ENCODE measurements around the gene PCDHB8. TPM values are rescaled to one million over a fixed set of nuclear protein-coding genes. Genes with fewer than 3 reads are reported as not detected.
"Not testable (repeated sequence)": the region's sequence is repeated elsewhere in the genome, so short reads cannot be mapped to it uniquely, and the experiment has no call there.

PCDHB8 gene
- polyA plus RNA-seq, 1 donor (not counting 4 experiments of a cell fraction or from before 2014, with no cell fraction given): not detected

GRCh38 chr5:141135718-141136266 lies 41.8 kb upstream of the PCDHB8 start:
- H3K9ac ChIP-seq (ENCODE audit: control insufficient read depth, extremely low read depth, insufficient read depth, low read length): no peak overlapping the region
- no peaks in the 10 kb centered on the region for H3K4me1 ChIP-seq (ENCODE audit: control insufficient read depth, extremely low read depth, insufficient read depth, low read length)
- dilution Hi-C loops (cut with MboI; ENCODE audit: extremely low pct_ligation_motif_present, low sequenced_read_pairs): no loop called here
- no peak overlapping the region for H2AFZ ChIP-seq (ENCODE audit: control insufficient read depth, low read length)
- H3K36me3 ChIP-seq (ENCODE audit: control insufficient read depth in 2 of 2, extremely low read depth in 1 of 2, insufficient read depth in 2 of 2, low read length in 2 of 2): no peaks in the 10 kb centered on the region
- TF ChIP-seq, protein P1, sequence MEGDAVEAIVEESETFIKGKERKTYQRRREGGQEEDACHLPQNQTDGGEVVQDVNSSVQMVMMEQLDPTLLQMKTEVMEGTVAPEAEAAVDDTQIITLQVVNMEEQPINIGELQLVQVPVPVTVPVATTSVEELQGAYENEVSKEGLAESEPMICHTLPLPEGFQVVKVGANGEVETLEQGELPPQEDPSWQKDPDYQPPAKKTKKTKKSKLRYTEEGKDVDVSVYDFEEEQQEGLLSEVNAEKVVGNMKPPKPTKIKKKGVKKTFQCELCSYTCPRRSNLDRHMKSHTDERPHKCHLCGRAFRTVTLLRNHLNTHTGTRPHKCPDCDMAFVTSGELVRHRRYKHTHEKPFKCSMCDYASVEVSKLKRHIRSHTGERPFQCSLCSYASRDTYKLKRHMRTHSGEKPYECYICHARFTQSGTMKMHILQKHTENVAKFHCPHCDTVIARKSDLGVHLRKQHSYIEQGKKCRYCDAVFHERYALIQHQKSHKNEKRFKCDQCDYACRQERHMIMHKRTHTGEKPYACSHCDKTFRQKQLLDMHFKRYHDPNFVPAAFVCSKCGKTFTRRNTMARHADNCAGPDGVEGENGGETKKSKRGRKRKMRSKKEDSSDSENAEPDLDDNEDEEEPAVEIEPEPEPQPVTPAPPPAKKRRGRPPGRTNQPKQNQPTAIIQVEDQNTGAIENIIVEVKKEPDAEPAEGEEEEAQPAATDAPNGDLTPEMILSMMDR (optimal IDR thresholded peaks at IDR 0.05 in 1 of 3, IDR thresholded peaks at IDR 0.05 in 1 of 3, conservative IDR thresholded peaks at IDR 0.05 in 1 of 3; ENCODE audit: extremely low read depth in 1 of 3, insufficient read depth in 2 of 3, low read length in 3 of 3): no peak
- no peak for TF ChIP-seq EZH2 (IDR thresholded peaks at IDR 0.05; ENCODE audit: low read length)
- no peaks in the 10 kb centered on the region for H3K9me3 ChIP-seq (ENCODE audit: control insufficient read depth, low read depth, low read length)
- H3K27ac ChIP-seq (ENCODE audit: control insufficient read depth, insufficient read depth, low read length): no peak overlapping the region
- H4K20me1 ChIP-seq (ENCODE audit: control insufficient read depth, extremely low read depth, insufficient read depth, low read length): no peaks in the 10 kb centered on the region
- H3K4me2 ChIP-seq (ENCODE audit: control insufficient read depth, extremely low read depth, insufficient read depth, low read depth, low read length): no peak overlapping the region
- H3K79me2 ChIP-seq (ENCODE audit: control insufficient read depth, insufficient read depth, low read length): no peaks in the 10 kb centered on the region
- H3K9me1 ChIP-seq (ENCODE audit: control insufficient read depth, extremely low read depth, insufficient read depth, low read length): no peaks in the 10 kb centered on the region
- no peak for FAIRE-seq
- no peak for DNase-seq (ENCODE audit: low read depth, low spot score)
- no peaks in the 10 kb centered on the region for H3K27me3 ChIP-seq (ENCODE audit: control insufficient read depth, extremely low read depth, insufficient read depth, low read length)
- H3K4me3 ChIP-seq (ENCODE audit: control insufficient read depth in 2 of 3, extremely low read depth in 1 of 3, insufficient read depth in 2 of 3, low read depth in 1 of 3, low read length in 3 of 3): no peak overlapping the region

- H3K9me3 ChIP-seq (ENCODE audit: control insufficient read depth, low read depth, low read length); H3K4me3 ChIP-seq (ENCODE audit: control insufficient read depth in 2 of 3, extremely low read depth in 1 of 3, insufficient read depth in 2 of 3, low read depth in 1 of 3, low read length in 3 of 3); H3K4me1 ChIP-seq (ENCODE audit: control insufficient read depth, extremely low read depth, insufficient read depth, low read length); H3K79me2 ChIP-seq (ENCODE audit: control insufficient read depth, insufficient read depth, low read length); H3K9ac ChIP-seq (ENCODE audit: control insufficient read depth, extremely low read depth, insufficient read depth, low read length); H2AFZ ChIP-seq (ENCODE audit: control insufficient read depth, low read length); H3K9me1 ChIP-seq (ENCODE audit: control insufficient read depth, extremely low read depth, insufficient read depth, low read length); H4K20me1 ChIP-seq (ENCODE audit: control insufficient read depth, extremely low read depth, insufficient read depth, low read length); H3K4me2 ChIP-seq (ENCODE audit: control insufficient read depth, extremely low read depth, insufficient read depth, low read depth, low read length); dilution Hi-C loops (cut with MboI; ENCODE audit: extremely low pct_ligation_motif_present, low sequenced_read_pairs); H3K27ac ChIP-seq (ENCODE audit: control insufficient read depth, insufficient read depth, low read length); H3K36me3 ChIP-seq (ENCODE audit: control insufficient read depth in 2 of 2, extremely low read depth in 1 of 2, insufficient read depth in 2 of 2, low read length in 2 of 2); FAIRE-seq; DNase-seq (ENCODE audit: low read depth, low spot score); H3K27me3 ChIP-seq (ENCODE audit: control insufficient read depth, extremely low read depth, insufficient read depth, low read length): not testable (repeated sequence)
Observed at GRCh38 chr5:141137346-141137745, 40.2 kb upstream of the PCDHB8 start.

GRCh38 chr5:141149812-141150211 lies 27.8 kb upstream of the PCDHB8 start, which contains the start of gene PCDHB6:
Gene PCDHB6, plus strand, starts transcription at chr5:141150057. Its CDS starts 201 bp downstream, at chr5:141150258.
- dilution Hi-C loops (cut with MboI; ENCODE audit: extremely low pct_ligation_motif_present, low sequenced_read_pairs): no loop called here
- FAIRE-seq: no peak

More at GRCh38 chr5:141149812-141150211, 27.8 kb upstream of the PCDHB8 start, which contains the start of gene PCDHB6:
- Histone ChIP-seq H3K4me1 (ENCODE audit: control insufficient read depth, extremely low read depth, insufficient read depth, low read length) (no peaks in the 10 kb centered on the region), H3K79me2 (ENCODE audit: control insufficient read depth, insufficient read depth, low read length) (no peaks in the 10 kb centered on the region), H3K27me3 (ENCODE audit: control insufficient read depth, extremely low read depth, insufficient read depth, low read length) (no peaks in the 10 kb centered on the region), H4K20me1 (ENCODE audit: control insufficient read depth, extremely low read depth, insufficient read depth, low read length) (no peaks in the 10 kb centered on the region), H3K36me3 (ENCODE audit: control insufficient read depth in 2 of 2, extremely low read depth in 1 of 2, insufficient read depth in 2 of 2, low read length in 2 of 2) (no peaks in the 10 kb centered on the region), H3K9ac (ENCODE audit: control insufficient read depth, extremely low read depth, insufficient read depth, low read length) (no peak within 1 kb of the TSS), H3K27ac (ENCODE audit: control insufficient read depth, insufficient read depth, low read length) (no peak within 1 kb of the TSS), H3K4me2 (ENCODE audit: control insufficient read depth, extremely low read depth, insufficient read depth, low read depth, low read length) (no peak within 1 kb of the TSS), H2AFZ (ENCODE audit: control insufficient read depth, low read length) (no peak within 1 kb of the TSS), H3K9me3 (ENCODE audit: control insufficient read depth, low read depth, low read length) (no peaks in the 10 kb centered on the region), H3K9me1 (ENCODE audit: control insufficient read depth, extremely low read depth, insufficient read depth, low read length) (no peaks in the 10 kb centered on the region), H3K4me3 (ENCODE audit: control insufficient read depth in 2 of 3, extremely low read depth in 1 of 3, insufficient read depth in 2 of 3, low read depth in 1 of 3, low read length in 3 of 3) (no peak within 1 kb of the TSS)
- no peak for DNase-seq (ENCODE audit: low read depth, low spot score)
- TF ChIP-seq, protein P1 (optimal IDR thresholded peaks at IDR 0.05 in 1 of 3, IDR thresholded peaks at IDR 0.05 in 1 of 3, conservative IDR thresholded peaks at IDR 0.05 in 1 of 3; ENCODE audit: extremely low read depth in 1 of 3, insufficient read depth in 2 of 3, low read length in 3 of 3): no peak
- TF ChIP-seq EZH2 (IDR thresholded peaks at IDR 0.05; ENCODE audit: low read length): no peak
